Measurements from ENCODE around the gene CUX1.

Gene CUX1

DNA sequence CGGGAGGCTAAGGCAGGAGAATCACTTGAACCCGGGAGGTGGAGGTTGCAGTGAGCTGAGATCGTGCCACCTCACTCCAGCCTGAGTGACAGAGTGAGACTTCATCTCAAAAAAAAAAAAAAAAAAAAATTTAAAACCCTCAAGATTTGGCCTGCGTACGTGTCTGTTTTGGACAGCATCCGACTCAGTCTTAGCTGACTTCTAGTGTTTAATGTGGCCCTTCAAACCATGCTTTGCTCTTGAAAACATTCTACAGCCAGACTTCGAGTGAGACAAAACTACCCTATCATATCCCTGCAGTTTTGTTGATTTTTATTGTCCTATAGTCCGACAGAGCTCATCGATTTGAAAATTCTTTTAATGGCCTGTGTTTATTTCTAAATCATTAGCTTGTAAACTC lies 242.1 kb downstream of the CUX1 start:
- DNase-seq, result no peak

DNA sequence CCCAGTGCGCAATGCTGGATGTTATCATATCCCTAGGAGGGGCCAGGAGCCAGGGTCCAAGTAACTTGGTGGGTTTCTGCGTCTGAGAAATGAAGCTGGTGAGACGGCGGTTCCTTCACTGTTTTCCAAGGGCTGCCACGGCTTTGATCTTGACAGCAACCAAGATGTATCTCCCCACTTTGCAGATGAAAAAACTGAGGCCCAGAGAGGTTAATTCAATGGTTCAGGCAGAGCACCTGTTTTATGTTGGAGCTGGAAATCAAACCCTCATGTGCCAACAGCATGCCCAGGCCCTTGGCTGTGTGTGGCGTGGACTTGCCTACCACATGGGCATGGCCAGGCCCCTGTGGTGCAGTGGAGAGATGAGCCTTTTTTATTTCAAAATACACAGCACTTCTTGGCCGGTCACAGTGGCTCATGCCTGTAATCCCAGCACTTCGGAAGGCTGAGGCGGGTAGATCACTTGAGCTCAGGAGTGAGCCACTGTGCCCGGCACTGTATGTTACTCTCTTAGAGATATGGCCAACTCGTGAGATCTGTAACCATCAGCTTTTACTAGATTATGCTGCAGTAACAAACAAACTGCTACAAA lies 244.0 kb downstream of the CUX1 start:
- no peak for DNase-seq

DNA sequence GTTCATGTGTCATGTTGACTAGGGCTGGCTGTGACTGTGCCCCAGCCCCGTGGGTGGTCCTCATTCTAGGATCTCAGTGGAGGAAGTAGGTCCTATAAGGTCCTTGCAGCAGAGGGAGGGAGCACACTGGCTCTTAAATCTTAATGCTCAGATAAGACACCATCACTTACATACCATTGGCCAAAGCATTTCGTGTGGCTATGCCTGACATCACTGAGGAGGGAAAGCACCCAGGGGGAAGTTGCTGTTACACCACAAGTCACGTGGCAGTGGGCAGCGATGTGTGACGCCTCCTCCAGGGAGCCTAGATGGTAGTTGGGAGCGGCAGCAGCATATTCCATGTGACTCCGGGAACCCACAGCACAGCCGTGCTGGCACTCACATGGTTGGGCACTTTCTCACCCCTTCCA lies 244.6 kb downstream of the CUX1 start:
- DNase-seq, result no peak

GRCh38 chr7:102063690-102064180 lies 246.3 kb downstream of the CUX1 start:
- no peak for DNase-seq

DNA sequence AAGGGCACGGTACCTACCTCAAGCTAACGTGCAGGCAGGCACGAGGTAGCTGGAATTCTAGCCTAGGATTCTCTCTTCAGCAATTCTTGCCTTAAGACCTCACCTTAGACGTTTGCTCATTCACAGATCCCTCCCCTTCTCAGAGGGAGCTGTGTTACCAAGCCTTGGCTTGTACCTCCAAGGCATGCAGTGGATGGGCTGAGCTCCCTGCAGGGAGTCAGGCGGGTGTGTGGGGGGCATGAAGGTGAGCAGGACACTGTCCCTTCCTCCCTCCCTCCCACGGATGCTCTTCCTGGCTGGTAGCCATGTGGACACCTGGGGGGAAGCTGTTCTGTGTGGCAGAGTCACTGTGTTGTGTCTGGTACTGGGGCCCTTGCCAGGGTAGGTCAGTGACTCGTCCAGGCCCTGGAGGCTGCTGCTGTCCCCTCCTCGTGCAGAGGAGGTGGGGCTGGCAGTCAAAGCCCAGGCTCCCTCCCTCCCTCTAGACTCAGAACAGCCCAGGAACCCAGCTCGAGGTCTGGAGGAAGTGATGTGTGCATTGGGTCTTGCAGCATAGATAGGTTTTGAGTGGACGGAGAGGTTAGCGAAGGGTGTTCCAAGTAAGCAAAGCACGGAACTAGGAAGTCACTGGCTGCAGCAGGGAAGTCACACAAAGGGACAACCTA lies 247.1 kb downstream of the CUX1 start:
- no peak for DNase-seq

DNA sequence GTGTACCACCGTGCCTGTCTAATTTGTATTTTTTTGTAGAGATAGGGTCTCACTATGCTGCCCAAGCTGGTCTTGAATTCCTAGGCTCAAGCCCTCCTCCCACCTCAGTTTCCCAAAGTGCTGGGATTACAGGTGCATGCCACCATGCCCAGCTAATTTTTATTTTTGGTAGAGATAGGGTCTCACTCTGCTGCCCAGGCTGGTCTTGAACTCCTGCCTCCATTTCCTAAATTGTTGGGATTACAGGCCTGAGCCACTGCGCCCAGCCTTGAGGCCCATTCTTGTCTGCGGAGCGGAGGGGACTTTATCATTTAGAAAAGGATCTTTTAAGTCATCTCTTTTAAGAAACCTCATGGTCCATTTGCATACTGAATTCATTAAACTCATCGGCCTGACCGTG lies 247.8 kb downstream of the CUX1 start:
- no peak for DNase-seq

- no peak for DNase-seq
These were observed 249.1 kb downstream of the CUX1 start for GRCh38 chr7:102066476-102066875.

DNA sequence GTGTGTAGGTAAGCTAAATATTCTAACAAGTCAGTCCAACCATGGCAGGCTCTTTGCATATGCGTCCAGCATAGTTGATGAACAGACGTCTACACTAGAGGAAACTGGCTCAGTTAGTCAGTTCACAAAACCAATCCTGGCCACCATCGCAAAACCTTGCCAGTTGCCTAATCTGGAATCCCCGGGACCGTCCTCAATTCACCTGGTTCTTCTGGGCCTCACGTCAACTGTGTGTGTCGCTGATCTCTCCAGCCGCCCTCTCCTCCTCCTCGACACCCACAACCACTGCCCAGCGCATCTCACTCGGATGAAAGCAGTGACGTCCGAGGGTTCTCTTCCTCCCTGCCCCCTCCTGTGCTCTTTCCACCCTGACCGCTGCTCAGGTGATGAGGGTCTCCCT lies 251.4 kb downstream of the CUX1 start:
- DNase-seq, result no peak

DNA sequence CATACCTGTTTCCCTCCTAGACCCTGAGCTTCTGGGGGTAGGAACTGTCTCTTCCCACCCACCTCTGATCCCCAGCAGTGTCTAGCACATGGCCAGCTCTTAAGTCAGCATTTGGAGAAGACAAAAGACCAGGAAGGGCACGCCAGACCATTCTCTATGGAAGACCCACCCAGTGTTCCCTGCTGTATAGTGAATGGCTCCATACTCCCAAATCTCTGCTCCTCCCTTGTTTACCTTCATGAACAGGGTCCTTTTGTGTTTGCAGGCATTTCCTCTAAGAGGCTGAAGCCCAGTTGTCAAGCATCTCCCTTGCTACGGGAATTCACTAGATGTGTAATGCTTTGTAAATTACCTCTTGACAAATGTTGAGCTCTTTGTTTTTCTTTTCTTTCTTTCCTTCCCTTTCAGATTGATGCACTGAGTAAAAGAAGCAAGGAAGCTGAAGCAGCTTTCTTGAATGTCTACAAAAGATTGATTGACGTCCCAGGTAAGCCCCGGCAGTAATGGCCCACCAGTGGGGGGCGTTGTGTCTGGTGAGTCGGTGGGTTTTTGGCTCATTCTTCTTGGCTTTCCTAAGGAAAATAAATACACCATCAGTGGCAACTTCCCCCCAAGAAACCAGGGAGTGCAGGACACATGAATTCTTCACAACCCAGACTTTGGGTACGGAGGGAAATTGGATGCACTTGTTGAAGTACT lies 252.7 kb downstream of the CUX1 start:
- no peak for DNase-seq

DNA sequence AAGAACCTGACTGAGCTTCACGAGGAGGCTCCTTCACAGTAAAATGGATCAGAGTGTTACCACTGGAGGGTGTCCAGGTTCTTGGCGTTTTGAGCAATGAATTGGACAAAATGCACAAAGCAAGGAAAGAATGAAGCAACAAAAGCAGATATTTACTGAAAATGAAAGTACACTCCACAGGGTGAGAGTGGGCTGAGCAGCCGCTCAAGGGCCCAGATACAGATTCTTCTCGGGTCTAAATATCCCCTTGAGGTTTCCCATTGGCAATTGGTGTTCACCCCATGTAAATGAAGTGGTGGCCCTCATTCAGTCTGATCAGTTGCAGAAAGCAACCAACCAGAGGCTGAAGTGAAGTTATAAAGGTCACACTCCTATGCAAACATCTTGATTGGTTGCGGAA lies 254.6 kb downstream of the CUX1 start:
- no peak for DNase-seq

GRCh38 chr7:102072636-102073209 lies 255.3 kb downstream of the CUX1 start:
- DNase-seq, result no peak

GRCh38 chr7:102073931-102074880 lies 256.8 kb downstream of the CUX1 start:
- DNase-seq, result no peak

- no peak for DNase-seq
These were observed 257.7 kb downstream of the CUX1 start for GRCh38 chr7:102075126-102075525.

DNA sequence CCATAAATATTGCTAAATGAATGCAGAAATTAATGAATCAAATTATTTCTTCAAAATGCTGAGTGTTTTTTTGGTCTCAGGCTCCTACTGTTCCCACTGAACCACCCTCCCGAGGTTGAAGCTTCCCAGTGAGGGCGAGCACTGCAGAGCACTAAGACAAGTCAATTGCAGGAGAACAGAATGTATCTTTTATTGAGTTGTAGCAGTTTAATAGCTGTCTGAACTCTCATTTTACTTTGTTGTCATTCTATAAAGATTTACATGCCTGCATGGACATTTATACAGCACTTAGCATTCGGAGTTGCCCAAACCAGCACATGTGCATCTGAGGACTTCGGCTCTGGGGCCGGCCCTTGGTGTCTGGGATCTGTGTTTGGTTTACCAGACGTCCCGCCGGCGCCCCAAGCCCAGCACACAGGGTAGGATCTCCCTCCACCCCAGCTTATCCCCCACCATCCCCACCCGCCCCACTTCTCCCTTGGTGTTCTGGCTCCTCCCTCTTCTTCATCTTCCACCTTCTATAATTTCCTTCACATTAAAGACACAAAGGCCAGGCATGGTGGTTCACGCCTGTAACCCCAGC lies 258.2 kb downstream of the CUX1 start:
- DNase-seq, result no peak

- DNase-seq, result no peak
These were observed 259.7 kb downstream of the CUX1 start for GRCh38 chr7:102077081-102077480.

DNA sequence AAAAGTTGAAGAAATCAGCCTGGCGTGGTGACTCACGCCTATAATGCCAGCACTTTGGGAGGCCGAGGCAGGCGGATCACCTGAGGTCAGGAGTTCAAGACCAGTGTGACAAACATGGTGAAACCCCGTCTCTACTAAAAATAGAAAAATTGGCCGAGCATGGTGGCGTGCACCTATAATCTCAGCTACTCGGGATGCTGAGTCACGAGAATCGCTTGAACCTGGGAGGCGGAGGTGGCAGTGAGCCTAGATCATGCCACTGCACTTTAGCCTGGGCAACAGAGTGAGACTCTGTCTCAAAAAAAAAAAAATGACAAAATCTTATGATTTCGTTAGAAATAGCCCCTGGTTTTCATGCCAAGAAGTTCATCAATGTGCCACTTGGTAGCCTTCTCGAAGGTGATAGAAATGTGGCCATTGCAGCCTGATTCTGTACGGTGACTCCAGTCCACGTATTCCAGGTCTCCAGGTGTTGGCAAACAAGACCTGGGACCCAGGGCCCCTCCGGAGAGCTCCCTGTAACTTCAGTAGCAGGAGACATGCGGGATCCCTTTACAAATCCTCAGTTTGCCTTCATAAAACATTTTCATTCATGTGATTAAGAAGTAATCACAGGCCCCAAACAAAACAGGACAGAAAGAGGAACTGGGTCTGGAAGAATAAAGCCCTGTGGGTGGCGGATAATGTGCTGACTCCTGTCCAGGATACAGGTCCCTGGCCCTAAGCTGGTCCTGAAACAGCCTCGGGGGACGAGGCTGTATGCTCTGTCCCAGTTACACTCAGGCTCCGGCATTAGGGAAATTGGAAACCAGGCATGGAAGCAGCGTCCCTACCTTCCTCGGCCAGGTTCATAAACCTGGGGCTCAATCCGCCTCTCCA lies 262.0 kb downstream of the CUX1 start:
- no peak for DNase-seq

GRCh38 chr7:102080019-102080433 lies 262.6 kb downstream of the CUX1 start:
- DNase-seq, result no peak

- DNase-seq, result no peak
These were observed 263.2 kb downstream of the CUX1 start for GRCh38 chr7:102080434-102081243.

- no peak for DNase-seq
These were observed 263.8 kb downstream of the CUX1 start for GRCh38 chr7:102081244-102081627.

DNA sequence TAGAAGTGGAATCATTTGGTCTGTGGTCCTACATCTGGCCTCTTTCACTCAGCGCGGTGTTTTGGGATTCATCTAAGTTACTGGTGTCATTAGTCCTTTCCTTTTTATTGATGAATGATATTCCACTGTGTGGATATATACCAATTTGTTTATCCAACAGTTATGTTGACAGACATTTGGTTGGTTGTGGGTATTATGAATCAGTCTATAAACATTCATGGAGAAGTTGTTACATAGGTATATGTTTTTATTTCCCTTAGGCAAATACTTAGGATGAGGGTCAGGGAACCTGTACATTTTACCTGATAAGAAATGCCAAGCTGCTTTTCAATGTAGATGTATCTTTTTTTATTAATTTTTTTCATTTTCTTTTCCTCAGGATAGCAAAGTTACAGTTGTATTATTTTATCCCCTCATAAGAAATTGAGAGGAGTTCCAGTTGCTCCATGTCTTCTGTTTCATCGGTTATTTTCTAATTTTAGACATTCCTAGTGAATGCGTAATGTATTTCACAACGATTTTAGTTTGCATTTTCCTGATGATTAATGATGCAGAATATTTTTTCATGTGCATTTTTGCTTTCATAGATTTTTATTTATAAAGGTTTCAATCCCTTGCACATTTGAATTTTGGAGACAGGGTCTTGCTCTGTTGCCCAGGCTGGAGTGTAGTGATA lies 265.4 kb downstream of the CUX1 start:
- DNase-seq, result no peak
